Stimulated activated CD8-positive, alpha-beta memory T cell treated with anti-CD3 and anti-CD28 coated beads, Interleukin-12 subunit alpha, Interleukin-12 subunit beta, amount 100 ng/mL, for 1 hour (primary cell): Measurements from ENCODE around the gene MINDY4.

ENCODE experiments used
- DNase-seq: peaks from one replicate; pipeline ENCODE4 v3.0.0-alpha.2; 2020; ENCODE audit warnings: low read depth

Gene MINDY4

GRCh38 chr7:30835396-30835915 is 64.2 kb downstream of the MINDY4 start:
- DNase-seq, result no peak

- no peak for DNase-seq
These were observed 65.8 kb downstream of the MINDY4 start for GRCh38 chr7:30836991-30837390.

GRCh38 chr7:30837581-30837980 is 66.4 kb downstream of the MINDY4 start:
- DNase-seq, result no peak

- DNase-seq, result no peak
These were observed 66.8 kb downstream of the MINDY4 start for GRCh38 chr7:30838008-30838407.

GRCh38 chr7:30840141-30841024 is 69.2 kb downstream of the MINDY4 start:
- DNase-seq, result no peak

GRCh38 chr7:30841025-30841735 is 70.0 kb downstream of the MINDY4 start:
- DNase-seq, result no peak

GRCh38 chr7:30841801-30842541 is 70.8 kb downstream of the MINDY4 start:
- DNase-seq, result no peak

- DNase-seq, result no peak
These were observed 71.6 kb downstream of the MINDY4 start for GRCh38 chr7:30842542-30843451.

GRCh38 chr7:30843741-30844482 is 72.7 kb downstream of the MINDY4 start:
- DNase-seq, result no peak

- DNase-seq, result no peak
These were observed 73.3 kb downstream of the MINDY4 start for GRCh38 chr7:30844483-30844874.

- no peak for DNase-seq
These were observed 73.7 kb downstream of the MINDY4 start for GRCh38 chr7:30844916-30845315.

GRCh38 chr7:30845426-30846135 is 74.4 kb downstream of the MINDY4 start:
- DNase-seq, result no peak

- DNase-seq, result no peak
These were observed 75.2 kb downstream of the MINDY4 start for GRCh38 chr7:30846378-30846777.

- DNase-seq, result no peak
These were observed 77.1 kb downstream of the MINDY4 start for GRCh38 chr7:30848121-30848855.

- no peak for DNase-seq
These were observed 78.3 kb downstream of the MINDY4 start for GRCh38 chr7:30849565-30849964.

- no peak for DNase-seq
These were observed 79.2 kb downstream of the MINDY4 start for GRCh38 chr7:30850426-30850825.

GRCh38 chr7:30851651-30852307 is 80.6 kb downstream of the MINDY4 start:
- no peak for DNase-seq

GRCh38 chr7:30852308-30852684 is 81.1 kb downstream of the MINDY4 start:
- DNase-seq, result no peak
